ENCODE measurements around the gene RARS1. TPM values are rescaled to one million over a fixed set of nuclear protein-coding genes. Genes with fewer than 3 reads are reported as not detected.

The RARS1 gene
- total and polyA plus RNA-seq, 3 donors from 2014 or later, result 36.1 to 83.4 (median 73.3) TPM

- H3K9me3 ChIP-seq, result no peaks in the 10 kb centered on the region
- TF ChIP-seq POLR2A (IDR thresholded peaks at IDR 0.05) (no peak), CTCF (IDR thresholded peaks at IDR 0.05) (no peak)
- no peaks in the 10 kb centered on the region for H3K27me3 ChIP-seq
- H3K4me1 ChIP-seq, result peaks cover 7% of the 10 kb centered on the region
- intact Hi-C loops (cut with DNase I; ENCODE audit: low total_unique reads), result no loop called here
- no peak overlapping the region for H3K27ac ChIP-seq
- WGBS, 2 donors, result 63 to 66% methylated on average over 5 of the region's 5 CpGs
- no peaks in the 10 kb centered on the region for H3K36me3 ChIP-seq (ENCODE audit: low read depth, missing control alignments)
- no peak for DNase-seq
- H3K4me3 ChIP-seq, result no peak overlapping the region
These were observed 3.9 kb upstream of the RARS1 start for GRCh38 chr5:168482361-168482760.

- 94 to 97% methylated on average over 3 of the region's 3 CpGs for WGBS, 2 donors
- H3K4me1 ChIP-seq, result peaks cover 9% of the 10 kb centered on the region
- no peak for TF ChIP-seq POLR2A (IDR thresholded peaks at IDR 0.05)
- TF ChIP-seq CTCF (IDR thresholded peaks at IDR 0.05), result no peak
- intact Hi-C loops (cut with DNase I; ENCODE audit: low total_unique reads), result no loop called here
- no peaks in the 10 kb centered on the region for H3K27me3 ChIP-seq
- H3K27ac ChIP-seq, result no peak overlapping the region
- H3K4me3 ChIP-seq, result no peak overlapping the region
- H3K9me3 ChIP-seq, result no peaks in the 10 kb centered on the region
- no peak for DNase-seq
- no peaks in the 10 kb centered on the region for H3K36me3 ChIP-seq (ENCODE audit: low read depth, missing control alignments)
These were observed 2.8 kb downstream of the RARS1 start for GRCh38 chr5:168489059-168489458.

DNA sequence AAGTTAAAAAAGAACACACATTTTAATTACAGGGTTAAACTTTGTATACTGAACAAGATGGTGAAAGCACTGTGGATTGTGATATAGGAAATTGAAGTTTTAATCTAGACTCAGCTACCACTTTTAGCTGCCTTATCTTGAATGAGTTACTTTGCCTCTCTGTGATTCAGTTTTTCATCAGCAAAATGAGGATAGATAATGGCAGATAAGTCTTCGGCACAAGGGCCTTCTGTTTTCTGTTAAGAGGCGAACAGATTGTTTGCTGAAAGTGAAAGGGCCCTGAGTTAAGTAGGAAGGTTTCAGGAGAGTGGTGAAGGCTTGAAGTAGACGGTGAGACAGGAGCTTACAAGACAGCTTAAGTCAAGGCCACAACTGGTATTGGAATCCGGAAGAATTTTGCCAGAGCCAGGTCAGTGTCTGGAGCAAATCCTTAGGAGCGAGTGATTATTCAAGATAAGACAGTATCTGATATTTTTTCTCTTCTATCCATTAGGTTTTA lies 7.8 kb downstream of the RARS1 start:
- no peaks in the 10 kb centered on the region for H3K4me1 ChIP-seq
- WGBS, 2 donors, result 66 to 78% methylated on average over 5 of the region's 5 CpGs
- intact Hi-C loops (cut with DNase I; ENCODE audit: low total_unique reads), result no loop called here

GRCh38 chr5:168502563-168503237 lies 16.4 kb downstream of the RARS1 start:
- H3K27ac ChIP-seq, result no peak overlapping the region
- no peaks in the 10 kb centered on the region for H3K9me3 ChIP-seq
- DNase-seq, result no peak
- H3K4me3 ChIP-seq, result no peak overlapping the region
- no peaks in the 10 kb centered on the region for H3K36me3 ChIP-seq (ENCODE audit: low read depth, missing control alignments)
- H3K27me3 ChIP-seq, result no peaks in the 10 kb centered on the region
- 85 to 91% methylated on average over 7 of the region's 7 CpGs for WGBS, 2 donors
- intact Hi-C loops (cut with DNase I; ENCODE audit: low total_unique reads), result no loop called here
- no peak for TF ChIP-seq CTCF (IDR thresholded peaks at IDR 0.05)
- TF ChIP-seq POLR2A (IDR thresholded peaks at IDR 0.05), result no peak
- no peaks in the 10 kb centered on the region for H3K4me1 ChIP-seq

More for the DNA sequence above, 7.8 kb downstream of the RARS1 start:
- Histone ChIP-seq H3K27me3 (no peaks in the 10 kb centered on the region), H3K27ac (no peak overlapping the region), H3K4me3 (no peak overlapping the region), H3K36me3 (ENCODE audit: low read depth, missing control alignments) (no peaks in the 10 kb centered on the region), H3K9me3 (no peaks in the 10 kb centered on the region)
- TF ChIP-seq POLR2A (IDR thresholded peaks at IDR 0.05), result no peak
- TF ChIP-seq CTCF (IDR thresholded peaks at IDR 0.05), result no peak
- no peak for DNase-seq

Data from testis (tissue), 3 donors.